GM12892 (cell line): Measurements from ENCODE around the gene GALP.

Experiments
- POLR2AphosphoS5 ChIP-seq: IDR thresholded peaks from 2 replicates; pipeline ENCODE4 v1.6.1; 2011; ENCODE audit warnings: low read depth, low read length, control low read depth
- TAF1 ChIP-seq: IDR thresholded peaks from 2 replicates; pipeline ENCODE4 v1.6.1; 2011; ENCODE audit warnings: low read depth, mild to moderate bottlenecking, control low read depth, low read length, borderline replicate concordance

DNA sequence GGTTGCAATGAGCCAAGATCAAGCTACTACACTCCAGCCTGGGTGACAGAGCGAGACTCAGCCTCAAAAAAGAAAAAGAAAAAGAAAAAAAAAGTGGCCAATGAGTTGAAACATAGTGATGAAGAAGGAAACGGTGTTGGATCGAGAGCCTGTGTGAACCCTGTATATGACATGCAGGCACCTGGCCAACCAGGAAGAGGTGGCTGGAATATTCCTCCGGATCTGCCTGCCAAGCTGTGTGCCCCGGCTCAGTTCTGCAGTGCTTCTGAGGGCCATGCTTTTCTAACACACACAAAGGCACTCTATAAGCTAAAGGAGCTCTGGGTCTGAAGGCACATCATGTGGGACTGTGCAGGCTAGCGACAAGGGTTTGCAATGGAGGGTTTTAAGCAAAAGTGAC lies 38.4 kb upstream of the GALP start:
- TF ChIP-seq TAF1 (no peak), POLR2AphosphoS5 (no peak)
